GM12878 (cell line): ENCODE data around the gene APOM. TPM values are rescaled to one million over a fixed set of nuclear protein-coding genes. Genes with fewer than 3 reads are reported as not detected.
A peak's percentile ranks its signal among the peaks of the same experiment; 100 is the strongest.

Experiments
- ATAC-seq: fragments of 200-7000 bp; cut with Tn5 transposase; 3 replicates; pipeline ENCODE4 v1.9.1; 2020; ENCODE audit warnings: mild to moderate bottlenecking, moderate library complexity
- BruUV-seq: library from RNA; stranded (reverse); fragments of 400-500 nt; replicated peaks from 2 replicates; lab custom pipeline; 2021; lab: Mats Ljungman, UMichigan
- CTCF ChIA-PET: fragments of 300-600 bp; sonication (Branson Sonifier 250); formaldehyde crosslinking; extraction: SDS; loops from one replicate; lab custom pipeline; 2021; ENCODE audit warnings: inconsistent platforms; lab: Yijun Ruan, JAX
- POLR2A ChIA-PET: fragments of 350-600 bp; formaldehyde crosslinking; extraction: SDS; loops from one replicate; lab custom pipeline; 2021; ENCODE audit warnings: inconsistent platforms; lab: Charles Lee
- RAD21 ChIA-PET: fragments of 300-600 bp; sonication (Branson Sonifier 250); formaldehyde crosslinking; loops from one replicate; lab custom pipeline; 2023; ENCODE audit warnings: antibody characterized with exemption; ENCODE audit not compliant: unreplicated experiment; lab: Charles Lee
- SMC1A ChIA-PET: fragments of 300-600 bp; sonication (Branson Sonifier 250); formaldehyde crosslinking; loops from one replicate; lab custom pipeline; 2023; ENCODE audit not compliant: unreplicated experiment, uncharacterized antibody; lab: Charles Lee
- DNase-seq: peaks from one replicate; pipeline ENCODE4 v3.0.0-alpha.2; 2011; ENCODE audit warnings: low read depth, low spot score
- FAIRE-seq: peaks from 3 replicates; lab custom pipeline; 2011; peaks lifted over from hg19 to GRCh38; lab: Jason Lieb, UNC
- H2AFZ ChIP-seq: 2 replicates; pipeline ENCODE4 v1.6.0; 2011; ENCODE audit warnings: low read depth, low read length, control low read depth; ENCODE audit not compliant: control insufficient read depth
- H3K27ac ChIP-seq: 2 replicates; pipeline ENCODE4 v1.5.1; 2011; ENCODE audit warnings: control low read depth; ENCODE audit not compliant: control insufficient read depth, insufficient read depth
- H3K27me3 ChIP-seq, 2 experiments: replicated peaks in 1 of 2; 2 replicates each; pipeline versions ENCODE4 v1.6.0 to v1.6.1; 2011; ENCODE audit warnings: low read length in 1 of 2; ENCODE audit not compliant: control insufficient read depth in 2 of 2, insufficient read depth in 2 of 2
- H3K36me3 ChIP-seq, 2 experiments: 2 replicates each; pipeline ENCODE4 v1.5.1; 2011; ENCODE audit warnings: low read length in 1 of 2; ENCODE audit not compliant: control insufficient read depth in 2 of 2, insufficient read depth in 2 of 2
- H3K4me1 ChIP-seq: 2 replicates; pipeline ENCODE4 v1.6.1; 2011; ENCODE audit warnings: mild to moderate bottlenecking, low read length, moderate library complexity, mixed read lengths; ENCODE audit not compliant: control insufficient read depth, insufficient read depth
- H3K4me2 ChIP-seq: 2 replicates; pipeline ENCODE4 v1.6.0; 2011; ENCODE audit warnings: control low read depth; ENCODE audit not compliant: control insufficient read depth, insufficient read depth
- H3K4me3 ChIP-seq: fragments of 200-600 bp; sonication (generic); 2 replicates; pipeline ENCODE4 v1.5.1; 2016
- H3K79me2 ChIP-seq: 2 replicates; pipeline ENCODE4 v1.6.0; 2011; ENCODE audit warnings: low read length; ENCODE audit not compliant: control insufficient read depth, insufficient read depth
- H3K9ac ChIP-seq: 2 replicates; pipeline ENCODE4 v1.8.0; 2011; ENCODE audit warnings: low read length, control low read depth, mixed read lengths; ENCODE audit not compliant: control insufficient read depth, insufficient read depth
- H3K9me3 ChIP-seq: replicated peaks from 3 replicates; pipeline ENCODE4 v1.5.1; 2011; ENCODE audit warnings: mild to moderate bottlenecking, low read length; ENCODE audit not compliant: control insufficient read depth, insufficient read depth
- H4K20me1 ChIP-seq: 2 replicates; pipeline ENCODE4 v1.6.0; 2011; ENCODE audit not compliant: control insufficient read depth, insufficient read depth
- ATF7 ChIP-seq: fragments of 450-650 bp; IDR thresholded peaks from 2 replicates; pipeline ENCODE4 v1.6.1; 2016; ENCODE audit warnings: low read depth, mild to moderate bottlenecking
- CREB1 ChIP-seq: IDR thresholded peaks from 2 replicates; pipeline ENCODE4 v1.6.1; 2012; ENCODE audit warnings: low read depth, mild to moderate bottlenecking, inconsistent platforms
- DPF2 ChIP-seq: fragments of 450-650 bp; IDR thresholded peaks from 2 replicates; pipeline ENCODE4 v1.6.1; 2017; ENCODE audit warnings: mild to moderate bottlenecking
- EED ChIP-seq: sonication (generic); IDR thresholded peaks from 2 replicates; pipeline ENCODE4 v1.6.1; 2016; ENCODE audit warnings: antibody characterized with exemption, low read depth
- GATAD2B ChIP-seq: fragments of 450-650 bp; conservative IDR thresholded peaks from 2 replicates; pipeline ENCODE4 v1.6.1; 2017; ENCODE audit warnings: low read depth, mild to moderate bottlenecking, moderate library complexity
- MYC ChIP-seq: IDR thresholded peaks from 2 replicates; pipeline ENCODE4 v1.6.1; 2011; ENCODE audit warnings: mild to moderate bottlenecking, low read length, moderate library complexity, inconsistent platforms; ENCODE audit not compliant: insufficient read depth, insufficient replicate concordance, insufficient read length, severe bottlenecking
- NKRF ChIP-seq: fragments of 450-650 bp; conservative IDR thresholded peaks from 2 replicates; pipeline ENCODE4 v1.6.1; 2017; ENCODE audit warnings: mild to moderate bottlenecking, moderate library complexity
- POLR2A ChIP-seq: IDR thresholded peaks from 2 replicates; pipeline ENCODE4 v1.6.1; 2011; ENCODE audit warnings: low read depth, mild to moderate bottlenecking, low read length
- POLR2AphosphoS5 ChIP-seq: IDR thresholded peaks from 2 replicates; pipeline ENCODE4 v1.6.1; 2011; ENCODE audit warnings: mild to moderate bottlenecking, low read length, inconsistent platforms
- SP1 ChIP-seq: IDR thresholded peaks from one replicate; pipeline ENCODE4 v1.6.1; 2011; ENCODE audit warnings: low read depth, low read length
- SRF ChIP-seq, 2 experiments: IDR thresholded peaks; 2 replicates each; pipeline ENCODE4 v1.6.1; 2011; ENCODE audit warnings: low read depth in 2 of 2, low read length in 2 of 2, mild to moderate bottlenecking in 1 of 2, moderate library complexity in 1 of 2
- ZBTB33 ChIP-seq: fragments of 450-650 bp; IDR thresholded peaks from 2 replicates; pipeline ENCODE4 v1.6.1; 2017; ENCODE audit warnings: mild to moderate bottlenecking
- ZNF207 ChIP-seq: fragments of 450-650 bp; IDR thresholded peaks from 2 replicates; pipeline ENCODE4 v1.6.1; 2014; ENCODE audit warnings: antibody characterized with exemption, mild to moderate bottlenecking, borderline replicate concordance
- WGBS: methylation state at CpG from one replicate; pipeline ENCODE4 v1.1.6; 2016; ENCODE audit warnings: low lambda C conversion rate; ENCODE audit not compliant: insufficient replicate concordance, insufficient coverage; ENCODE audit errors: missing lambda C conversion rate; 5-methylcytosine and 5-hydroxymethylcytosine counted together
- in situ Hi-C: fragments of 300-500 bp; cut with MboI; formaldehyde crosslinking; loops from 9 replicates; pipeline ENCODE4 v1.14.3; 2018; ENCODE audit warnings: mixed read lengths
- intact Hi-C: fragments of 100-400 bp; cut with micrococcal nuclease; formaldehyde crosslinking; loops from one replicate; pipeline ENCODE4 v1.14.2; 2022; ENCODE audit not compliant: unreplicated experiment
- polyA plus RNA-seq, 11 experiments: library from polyadenylated mRNA; depleted of rRNA in 4 of 11; unstranded in 6 of 11; stranded (reverse) in 5 of 11; fragments of >200 nt; fragmentation: Nextera tagmentation in 4 of 11; fragmentation: Illumina TruSeq in 1 of 11; extraction: Ambion mirVana in 4 of 11; extraction: Trizol in 1 of 11; gene quantifications; 1 replicate in 1 of 11; 2 replicates in 10 of 11; pipeline versions ENCODE4 v1.2.1 to v1.2.3, GENCODE V29; 2011 to 2016; ENCODE audit warnings: inconsistent platforms in 2 of 11, missing spikeins in 2 of 11, low read depth in 1 of 11
- total RNA-seq, 4 experiments: library from RNA; depleted of rRNA in 3 of 4; stranded (reverse); fragments of >200 nt in 3 of 4; fragmentation: Illumina TruSeq in 1 of 4; extraction: Trizol in 1 of 4; gene quantifications; 2 replicates each; pipeline versions ENCODE4 v1.2.1 to v1.2.3, GENCODE V29; 2013 to 2021

The APOM gene
- total and polyA plus RNA-seq, 10 of the 15 experiments (the other 5 are each of a cell fraction or from before 2014, with no cell fraction given) = 4.0 to 14.1 (median 7.1) TPM

GRCh38 chr6:31632279-31632946 is 23.3 kb upstream of the APOM start:
- TF ChIP-seq SRF (IDR thresholded peaks at IDR 0.05; ENCODE audit: low read depth in 2 of 2, low read length in 2 of 2) = no peak
- TF ChIP-seq DPF2 = no peak
- TF ChIP-seq ATF7 = no peak
- TF ChIP-seq NKRF = no peak
- TF ChIP-seq POLR2AphosphoS5 = peak; percentile 64; the same call in 1 of the 2 replicates
- no peak for TF ChIP-seq ZNF207
- no peak for TF ChIP-seq SP1
- no peak for TF ChIP-seq CREB1
- no peak for TF ChIP-seq GATAD2B
- TF ChIP-seq EED = no peak
- TF ChIP-seq ZBTB33 = no peak
- peak; percentile 73 for TF ChIP-seq POLR2A
- no peak for TF ChIP-seq MYC
- no TSS peak for BruUV-seq
- ATAC-seq (no peak), DNase-seq (no peak), FAIRE-seq (no peak)
- Histone ChIP-seq H3K9me3 (no peaks in the 10 kb centered on the region), H3K4me3 (no peak overlapping the region), H3K4me1 (no peaks in the 10 kb centered on the region), H3K27ac (no peak overlapping the region), H3K79me2 (no peaks in the 10 kb centered on the region; the same call in 1 of the 2 replicates), H3K27me3 (no peaks in the 10 kb centered on the region), H3K36me3 (peaks cover 55 to 66% of the 10 kb centered on the region in 2 experiments), H3K9ac (no peak overlapping the region), H3K4me2 (no peak overlapping the region), H4K20me1 (no peaks in the 10 kb centered on the region), H2AFZ (no peak overlapping the region)
- intact Hi-C loops (no loop called here), in situ Hi-C loops (no loop called here)
- ChIA-PET POLR2A (no interaction called here), RAD21 (no interaction called here), CTCF (interaction anchor here (1.1 kb wide), 1 partner anchor 10 kb away, joined by 3 read pairs; no protein-coding TSS in a partner anchor), SMC1A (interaction anchor here (0.7 kb wide), 1 partner anchor 10 kb away, joined by 3 read pairs; no protein-coding TSS in a partner anchor)
- WGBS = 95% methylated on average over 26 of the region's 26 CpGs
